ENCODE data around the gene ATP6V0A4.
"Not testable (repeated sequence)": the region's sequence is repeated elsewhere in the genome, so short reads cannot be mapped to it uniquely, and the experiment has no call there.

DNA sequence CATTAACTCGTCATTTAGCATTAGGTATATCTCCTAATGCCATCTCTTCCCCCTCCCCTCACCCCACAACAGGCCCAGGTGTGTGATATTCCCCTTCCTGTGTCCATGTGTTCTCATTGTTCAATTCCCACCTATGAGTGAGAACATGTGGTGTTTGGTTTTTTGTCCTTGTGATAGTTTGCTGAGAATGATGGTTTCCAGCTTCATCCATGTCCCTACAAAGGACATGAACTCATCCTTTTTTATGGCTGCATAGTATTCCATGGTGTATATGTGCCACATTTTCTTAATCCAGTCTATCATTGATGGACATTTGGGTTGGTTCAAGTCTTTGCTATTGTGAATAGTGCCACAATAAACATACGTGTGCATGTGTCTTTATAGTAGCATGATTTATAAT lies 13.3 kb upstream of the ATP6V0A4 start:
- TF ChIP-seq, protein P1, sequence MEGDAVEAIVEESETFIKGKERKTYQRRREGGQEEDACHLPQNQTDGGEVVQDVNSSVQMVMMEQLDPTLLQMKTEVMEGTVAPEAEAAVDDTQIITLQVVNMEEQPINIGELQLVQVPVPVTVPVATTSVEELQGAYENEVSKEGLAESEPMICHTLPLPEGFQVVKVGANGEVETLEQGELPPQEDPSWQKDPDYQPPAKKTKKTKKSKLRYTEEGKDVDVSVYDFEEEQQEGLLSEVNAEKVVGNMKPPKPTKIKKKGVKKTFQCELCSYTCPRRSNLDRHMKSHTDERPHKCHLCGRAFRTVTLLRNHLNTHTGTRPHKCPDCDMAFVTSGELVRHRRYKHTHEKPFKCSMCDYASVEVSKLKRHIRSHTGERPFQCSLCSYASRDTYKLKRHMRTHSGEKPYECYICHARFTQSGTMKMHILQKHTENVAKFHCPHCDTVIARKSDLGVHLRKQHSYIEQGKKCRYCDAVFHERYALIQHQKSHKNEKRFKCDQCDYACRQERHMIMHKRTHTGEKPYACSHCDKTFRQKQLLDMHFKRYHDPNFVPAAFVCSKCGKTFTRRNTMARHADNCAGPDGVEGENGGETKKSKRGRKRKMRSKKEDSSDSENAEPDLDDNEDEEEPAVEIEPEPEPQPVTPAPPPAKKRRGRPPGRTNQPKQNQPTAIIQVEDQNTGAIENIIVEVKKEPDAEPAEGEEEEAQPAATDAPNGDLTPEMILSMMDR (IDR thresholded peaks at IDR 0.05): not testable (repeated sequence)
- TF ChIP-seq, protein P2, sequence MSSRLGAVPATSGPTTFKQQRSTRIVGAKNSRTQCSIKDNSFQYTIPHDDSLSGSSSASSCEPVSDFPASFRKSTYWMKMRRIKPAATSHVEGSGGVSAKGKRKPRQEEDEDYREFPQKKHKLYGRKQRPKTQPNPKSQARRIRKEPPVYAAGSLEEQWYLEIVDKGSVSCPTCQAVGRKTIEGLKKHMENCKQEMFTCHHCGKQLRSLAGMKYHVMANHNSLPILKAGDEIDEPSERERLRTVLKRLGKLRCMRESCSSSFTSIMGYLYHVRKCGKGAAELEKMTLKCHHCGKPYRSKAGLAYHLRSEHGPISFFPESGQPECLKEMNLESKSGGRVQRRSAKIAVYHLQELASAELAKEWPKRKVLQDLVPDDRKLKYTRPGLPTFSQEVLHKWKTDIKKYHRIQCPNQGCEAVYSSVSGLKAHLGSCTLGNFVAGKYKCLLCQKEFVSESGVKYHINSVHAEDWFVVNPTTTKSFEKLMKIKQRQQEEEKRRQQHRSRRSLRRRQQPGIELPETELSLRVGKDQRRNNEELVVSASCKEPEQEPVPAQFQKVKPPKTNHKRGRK (CRISPR knock-in tag; IDR thresholded peaks at IDR 0.05; ENCODE audit: borderline replicate concordance): not testable (repeated sequence)
- TF ChIP-seq, protein P3, sequence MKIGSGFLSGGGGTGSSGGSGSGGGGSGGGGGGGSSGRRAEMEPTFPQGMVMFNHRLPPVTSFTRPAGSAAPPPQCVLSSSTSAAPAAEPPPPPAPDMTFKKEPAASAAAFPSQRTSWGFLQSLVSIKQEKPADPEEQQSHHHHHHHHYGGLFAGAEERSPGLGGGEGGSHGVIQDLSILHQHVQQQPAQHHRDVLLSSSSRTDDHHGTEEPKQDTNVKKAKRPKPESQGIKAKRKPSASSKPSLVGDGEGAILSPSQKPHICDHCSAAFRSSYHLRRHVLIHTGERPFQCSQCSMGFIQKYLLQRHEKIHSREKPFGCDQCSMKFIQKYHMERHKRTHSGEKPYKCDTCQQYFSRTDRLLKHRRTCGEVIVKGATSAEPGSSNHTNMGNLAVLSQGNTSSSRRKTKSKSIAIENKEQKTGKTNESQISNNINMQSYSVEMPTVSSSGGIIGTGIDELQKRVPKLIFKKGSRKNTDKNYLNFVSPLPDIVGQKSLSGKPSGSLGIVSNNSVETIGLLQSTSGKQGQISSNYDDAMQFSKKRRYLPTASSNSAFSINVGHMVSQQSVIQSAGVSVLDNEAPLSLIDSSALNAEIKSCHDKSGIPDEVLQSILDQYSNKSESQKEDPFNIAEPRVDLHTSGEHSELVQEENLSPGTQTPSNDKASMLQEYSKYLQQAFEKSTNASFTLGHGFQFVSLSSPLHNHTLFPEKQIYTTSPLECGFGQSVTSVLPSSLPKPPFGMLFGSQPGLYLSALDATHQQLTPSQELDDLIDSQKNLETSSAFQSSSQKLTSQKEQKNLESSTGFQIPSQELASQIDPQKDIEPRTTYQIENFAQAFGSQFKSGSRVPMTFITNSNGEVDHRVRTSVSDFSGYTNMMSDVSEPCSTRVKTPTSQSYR (CRISPR knock-in tag; IDR thresholded peaks at IDR 0.05): not testable (repeated sequence)
- TF ChIP-seq ZNF138 (CRISPR knock-in tag; conservative IDR thresholded peaks at IDR 0.05); JUN (CRISPR knock-in tag; IDR thresholded peaks at IDR 0.05); JAZF1 (CRISPR knock-in tag; IDR thresholded peaks at IDR 0.05); FOXJ3 (CRISPR knock-in tag; IDR thresholded peaks at IDR 0.05; ENCODE audit: borderline replicate concordance); NFYB (CRISPR knock-in tag; conservative IDR thresholded peaks at IDR 0.05; ENCODE audit: low read depth); ZNF423 (CRISPR knock-in tag; IDR thresholded peaks at IDR 0.05); SMAD3 (CRISPR knock-in tag; IDR thresholded peaks at IDR 0.05; ENCODE audit: borderline replicate concordance); NR2C2 (CRISPR knock-in tag; IDR thresholded peaks at IDR 0.05): not testable (repeated sequence)
- TF ChIP-seq, protein P4, sequence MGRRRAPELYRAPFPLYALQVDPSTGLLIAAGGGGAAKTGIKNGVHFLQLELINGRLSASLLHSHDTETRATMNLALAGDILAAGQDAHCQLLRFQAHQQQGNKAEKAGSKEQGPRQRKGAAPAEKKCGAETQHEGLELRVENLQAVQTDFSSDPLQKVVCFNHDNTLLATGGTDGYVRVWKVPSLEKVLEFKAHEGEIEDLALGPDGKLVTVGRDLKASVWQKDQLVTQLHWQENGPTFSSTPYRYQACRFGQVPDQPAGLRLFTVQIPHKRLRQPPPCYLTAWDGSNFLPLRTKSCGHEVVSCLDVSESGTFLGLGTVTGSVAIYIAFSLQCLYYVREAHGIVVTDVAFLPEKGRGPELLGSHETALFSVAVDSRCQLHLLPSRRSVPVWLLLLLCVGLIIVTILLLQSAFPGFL (CRISPR knock-in tag; IDR thresholded peaks at IDR 0.05; ENCODE audit: borderline replicate concordance): not testable (repeated sequence)
- TF ChIP-seq, protein P5, sequence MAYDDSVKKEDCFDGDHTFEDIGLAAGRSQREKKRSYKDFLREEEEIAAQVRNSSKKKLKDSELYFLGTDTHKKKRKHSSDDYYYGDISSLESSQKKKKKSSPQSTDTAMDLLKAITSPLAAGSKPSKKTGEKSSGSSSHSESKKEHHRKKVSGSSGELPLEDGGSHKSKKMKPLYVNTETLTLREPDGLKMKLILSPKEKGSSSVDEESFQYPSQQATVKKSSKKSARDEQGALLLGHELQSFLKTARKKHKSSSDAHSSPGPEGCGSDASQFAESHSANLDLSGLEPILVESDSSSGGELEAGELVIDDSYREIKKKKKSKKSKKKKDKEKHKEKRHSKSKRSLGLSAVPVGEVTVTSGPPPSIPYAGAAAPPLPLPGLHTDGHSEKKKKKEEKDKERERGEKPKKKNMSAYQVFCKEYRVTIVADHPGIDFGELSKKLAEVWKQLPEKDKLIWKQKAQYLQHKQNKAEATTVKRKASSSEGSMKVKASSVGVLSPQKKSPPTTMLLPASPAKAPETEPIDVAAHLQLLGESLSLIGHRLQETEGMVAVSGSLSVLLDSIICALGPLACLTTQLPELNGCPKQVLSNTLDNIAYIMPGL (CRISPR knock-in tag; IDR thresholded peaks at IDR 0.05): not testable (repeated sequence)
- TF ChIP-seq, protein P6, sequence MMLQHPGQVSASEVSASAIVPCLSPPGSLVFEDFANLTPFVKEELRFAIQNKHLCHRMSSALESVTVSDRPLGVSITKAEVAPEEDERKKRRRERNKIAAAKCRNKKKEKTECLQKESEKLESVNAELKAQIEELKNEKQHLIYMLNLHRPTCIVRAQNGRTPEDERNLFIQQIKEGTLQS (CRISPR knock-in tag; conservative IDR thresholded peaks at IDR 0.05): not testable (repeated sequence)
